Left hindlimb (tissue), 1 donor: ENCODE measurements around the gene SLC2A11.

ENCODE experiments used
- DNase-seq: peaks from one replicate; pipeline ENCODE4 v3.0.0-alpha.2; 2018

SLC2A11 gene

GRCh38 chr22:23833017-23833751 lies 24.5 kb upstream of the SLC2A11 start:
- DNase-seq = no peak

- no peak for DNase-seq
Observed at GRCh38 chr22:23833911-23834317, 23.8 kb upstream of the SLC2A11 start.

- DNase-seq = no peak
Observed at GRCh38 chr22:23834406-23834792, 23.3 kb upstream of the SLC2A11 start.

- peak; percentile 36 for DNase-seq
Observed at GRCh38 chr22:23834793-23835483, 22.7 kb upstream of the SLC2A11 start.

- peak; percentile 30 for DNase-seq
Observed at GRCh38 chr22:23835484-23836144, 22.1 kb upstream of the SLC2A11 start.

GRCh38 chr22:23836281-23836680 lies 21.4 kb upstream of the SLC2A11 start:
- DNase-seq = no peak

GRCh38 chr22:23836692-23837495 lies 20.8 kb upstream of the SLC2A11 start:
- DNase-seq = peak; percentile 31

- no peak for DNase-seq
Observed at GRCh38 chr22:23837496-23837859, 20.2 kb upstream of the SLC2A11 start.

GRCh38 chr22:23837911-23838680 lies 19.6 kb upstream of the SLC2A11 start:
- no peak for DNase-seq

- DNase-seq = peak; percentile 97
Observed at GRCh38 chr22:23838681-23839468, 18.8 kb upstream of the SLC2A11 start, which contains the start of gene DERL3. Gene DERL3, minus strand, starts transcription at chr22:23839006. Its CDS starts 19 bp downstream, at chr22:23838987.

GRCh38 chr22:23840026-23840425 lies 17.6 kb upstream of the SLC2A11 start:
- DNase-seq = no peak

- no peak for DNase-seq
Observed at GRCh38 chr22:23841292-23841691, 16.4 kb upstream of the SLC2A11 start.

- no peak for DNase-seq
Observed at GRCh38 chr22:23841736-23842445, 15.8 kb upstream of the SLC2A11 start.

- DNase-seq = no peak
Observed at GRCh38 chr22:23842599-23842998, 15.1 kb upstream of the SLC2A11 start.

GRCh38 chr22:23844739-23845202 lies 12.9 kb upstream of the SLC2A11 start:
- no peak for DNase-seq

GRCh38 chr22:23845265-23846080 lies 12.2 kb upstream of the SLC2A11 start:
- no peak for DNase-seq

GRCh38 chr22:23846081-23846469 lies 11.6 kb upstream of the SLC2A11 start:
- DNase-seq = no peak

- no peak for DNase-seq
Observed at GRCh38 chr22:23847310-23847920, 10.3 kb upstream of the SLC2A11 start.
